SK-N-SH treated with all-trans-retinoic acid at 6 μM for 48 hours (cell line): Measurements from ENCODE around the gene ST6GALNAC3.

Experiments used
- CSDC2 ChIP-seq: fragments of 250-450 bp; sonication (Bioruptor Pico); IDR thresholded peaks from 2 replicates; pipeline ENCODE4 v1.5.0; 2020; ENCODE audit warnings: mild to moderate bottlenecking, moderate library complexity
- ISL1 ChIP-seq: fragments of 250-450 bp; sonication (Bioruptor Pico); IDR thresholded peaks from 2 replicates; pipeline ENCODE4 v2.1.2; 2022; ENCODE audit warnings: mild to moderate bottlenecking, moderate library complexity
- RARB ChIP-seq: fragments of 250-450 bp; sonication (Bioruptor Pico); IDR thresholded peaks from 2 replicates; pipeline ENCODE4 v1.8.0; 2021; ENCODE audit warnings: mild to moderate bottlenecking, moderate library complexity
- TOX ChIP-seq: fragments of 250-450 bp; sonication (Bioruptor Pico); IDR thresholded peaks from 2 replicates; pipeline ENCODE4 v1.8.0; 2021; ENCODE audit warnings: mild to moderate bottlenecking, moderate library complexity, borderline replicate concordance
- ZFP30 ChIP-seq: fragments of 450-650 bp; formaldehyde crosslinking; IDR thresholded peaks from 2 replicates; pipeline ENCODE4 v1.5.0; 2022; ENCODE audit warnings: mild to moderate bottlenecking, moderate library complexity
- TF ChIP-seq, protein P1 (sequence below): fragments of 250-450 bp; sonication (Bioruptor Pico); IDR thresholded peaks from 2 replicates; pipeline ENCODE4 v1.5.1; 2020; ENCODE audit warnings: low read depth, mild to moderate bottlenecking, moderate library complexity

DNA sequence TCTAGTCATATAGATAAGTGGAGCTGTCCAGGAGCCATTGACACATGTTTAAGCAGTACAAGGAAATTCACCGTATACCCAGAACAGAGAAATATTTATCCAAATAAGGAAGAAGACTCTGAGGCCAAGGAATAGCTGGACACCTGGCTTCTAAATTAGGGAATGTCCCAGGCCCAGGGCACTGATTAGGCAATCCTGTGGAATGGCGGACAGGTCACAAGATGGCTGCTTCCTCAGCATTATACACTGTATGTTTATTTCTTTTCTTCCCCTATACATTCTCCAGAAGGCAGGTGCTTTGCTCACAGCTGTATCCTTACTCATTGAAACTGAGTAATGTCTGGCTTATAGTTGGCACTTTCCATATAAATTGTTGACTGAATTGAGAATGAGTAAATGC is 59.4 kb downstream of the ST6GALNAC3 start:
- TF ChIP-seq ZFP30 (CRISPR knock-in tag) (no peak), CSDC2 (CRISPR knock-in tag) (no peak), RARB (CRISPR knock-in tag) (no peak), TOX (CRISPR knock-in tag) (no peak), ISL1 (CRISPR knock-in tag) (no peak)
- TF ChIP-seq, protein P1, sequence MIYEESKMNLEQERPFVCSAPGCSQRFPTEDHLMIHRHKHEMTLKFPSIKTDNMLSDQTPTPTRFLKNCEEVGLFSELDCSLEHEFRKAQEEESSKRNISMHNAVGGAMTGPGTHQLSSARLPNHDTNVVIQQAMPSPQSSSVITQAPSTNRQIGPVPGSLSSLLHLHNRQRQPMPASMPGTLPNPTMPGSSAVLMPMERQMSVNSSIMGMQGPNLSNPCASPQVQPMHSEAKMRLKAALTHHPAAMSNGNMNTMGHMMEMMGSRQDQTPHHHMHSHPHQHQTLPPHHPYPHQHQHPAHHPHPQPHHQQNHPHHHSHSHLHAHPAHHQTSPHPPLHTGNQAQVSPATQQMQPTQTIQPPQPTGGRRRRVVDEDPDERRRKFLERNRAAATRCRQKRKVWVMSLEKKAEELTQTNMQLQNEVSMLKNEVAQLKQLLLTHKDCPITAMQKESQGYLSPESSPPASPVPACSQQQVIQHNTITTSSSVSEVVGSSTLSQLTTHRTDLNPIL (CRISPR knock-in tag): no peak
